GM04504 (cell line): ENCODE data around the gene MTNR1A.

Experiments
- DNase-seq: peaks from one replicate; pipeline ENCODE4 v3.0.0-alpha.2; 2012; ENCODE audit warnings: low read depth

MTNR1A gene

GRCh38 chr4:186487726-186488125, 67.6 kb downstream of the MTNR1A start:
- DNase-seq = no peak

DNA sequence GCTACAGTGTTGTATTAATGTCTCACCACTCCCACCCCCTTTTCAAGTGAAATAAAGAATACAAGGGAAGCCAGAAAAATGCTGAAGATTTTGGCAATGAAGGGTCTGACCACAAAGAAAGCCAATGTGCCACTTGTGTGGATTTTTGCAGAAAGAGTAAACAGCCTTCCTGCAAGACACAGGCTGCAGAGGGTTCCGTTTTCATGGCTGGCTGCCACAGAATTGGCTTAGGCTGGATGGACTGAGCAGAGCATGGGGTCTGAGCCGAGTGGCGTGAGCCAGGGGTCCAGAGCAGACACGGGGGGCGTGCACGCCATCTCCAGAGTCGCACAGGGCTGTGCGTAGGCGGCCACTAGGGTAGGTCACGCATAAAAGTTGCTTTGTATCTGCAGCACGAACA, 69.2 kb downstream of the MTNR1A start:
- no peak for DNase-seq

DNA sequence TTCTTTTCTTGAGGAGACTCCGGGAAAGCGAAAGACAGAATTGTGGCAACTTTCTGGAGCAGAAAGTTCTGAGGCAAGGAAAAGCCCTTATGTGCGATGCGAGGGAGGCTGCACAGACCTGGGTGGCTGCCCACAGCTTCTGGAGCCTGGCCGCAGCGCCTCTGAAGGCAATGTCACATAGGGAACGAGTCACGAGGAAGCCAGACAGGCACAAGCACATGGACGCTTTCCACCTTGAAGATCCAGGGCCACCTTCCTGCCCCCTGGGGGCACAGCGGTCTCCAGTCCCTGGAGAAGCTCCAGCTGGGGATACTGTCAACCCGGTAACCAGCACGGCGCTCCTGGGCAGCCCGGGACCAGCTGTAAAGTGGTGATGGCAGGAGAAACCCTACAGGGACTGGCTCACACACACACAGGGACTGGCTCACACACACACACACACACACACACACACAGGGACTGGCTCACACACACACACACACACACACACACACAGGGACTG, 69.8 kb downstream of the MTNR1A start:
- DNase-seq = no peak

- DNase-seq = no peak
Observed at GRCh38 chr4:186485150-186485549, 70.2 kb downstream of the MTNR1A start.

DNA sequence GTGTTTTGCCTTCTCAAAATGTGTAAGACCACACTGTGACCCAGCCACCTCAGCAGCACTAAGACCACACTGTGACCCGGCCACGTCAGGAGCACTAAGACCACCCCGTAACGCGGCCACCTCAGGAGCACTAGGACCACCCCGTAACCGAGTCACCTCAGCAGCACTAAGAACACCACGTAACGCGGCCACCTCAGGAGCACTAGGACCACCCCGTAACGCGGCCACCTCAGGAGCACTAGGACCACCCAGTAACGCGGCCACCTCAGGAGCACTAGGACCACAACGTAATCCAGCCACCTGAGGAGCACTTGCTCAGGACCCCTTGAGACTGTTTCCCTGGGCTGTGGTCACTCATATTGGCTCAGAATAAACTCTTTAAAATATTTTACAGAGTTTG, 71.7 kb downstream of the MTNR1A start:
- no peak for DNase-seq
